Astrocyte (in vitro differentiated cells and primary cell): ENCODE results near the gene PEX16. TPM values are rescaled to one million over a fixed set of nuclear protein-coding genes. Genes with fewer than 3 reads are reported as not detected.

Experiments used
- DNase-seq: peaks from one replicate; pipeline ENCODE4 v3.0.0-alpha.2; 2010; ENCODE audit warnings: low read depth
- FAIRE-seq: peaks from 2 replicates; lab custom pipeline; 2011; peaks lifted over from hg19 to GRCh38; lab: Jason Lieb, UNC
- H2AFZ ChIP-seq: 2 replicates; pipeline ENCODE4 v1.6.0; 2012; ENCODE audit warnings: low read depth, low read length, inconsistent platforms
- H3K27ac ChIP-seq: 2 replicates; pipeline ENCODE4 v1.5.1; 2011; ENCODE audit warnings: low read depth, low read length, inconsistent platforms
- H3K27me3 ChIP-seq: 2 replicates; pipeline ENCODE4 v1.6.0; 2011; ENCODE audit warnings: low read length, inconsistent platforms; ENCODE audit not compliant: insufficient read depth
- H3K36me3 ChIP-seq: 2 replicates; pipeline ENCODE4 v1.5.1; 2011; ENCODE audit warnings: low read length, inconsistent platforms; ENCODE audit not compliant: insufficient read depth
- H3K4me1 ChIP-seq: 2 replicates; pipeline ENCODE4 v1.5.1; 2011; ENCODE audit warnings: low read length, inconsistent platforms; ENCODE audit not compliant: insufficient read depth
- H3K4me2 ChIP-seq: 2 replicates; pipeline ENCODE4 v1.6.0; 2012; ENCODE audit warnings: low read length, inconsistent platforms
- H3K4me3 ChIP-seq: 2 replicates; pipeline ENCODE4 v1.5.1; 2011; ENCODE audit warnings: low read depth, mild to moderate bottlenecking, low read length, inconsistent platforms; ENCODE audit not compliant: insufficient read depth
- H3K79me2 ChIP-seq: 2 replicates; pipeline ENCODE4 v1.6.0; 2012; ENCODE audit warnings: mild to moderate bottlenecking, low read length, inconsistent platforms; ENCODE audit not compliant: insufficient read depth
- H3K9ac ChIP-seq: 2 replicates; pipeline ENCODE4 v1.6.0; 2012; ENCODE audit warnings: mild to moderate bottlenecking, low read length, inconsistent platforms
- H3K9me3 ChIP-seq: 2 replicates; pipeline ENCODE4 v1.5.1; 2012; ENCODE audit warnings: low read depth, mild to moderate bottlenecking, low read length, inconsistent platforms; ENCODE audit not compliant: insufficient read depth
- H4K20me1 ChIP-seq: 2 replicates; pipeline ENCODE4 v1.6.0; 2012; ENCODE audit warnings: low read length, inconsistent platforms; ENCODE audit not compliant: insufficient read depth
- H3K27ac Mint-ChIP-seq: one replicate; pipeline ENCODE4 v1.8.0; 2021; ENCODE audit warnings: mild to moderate bottlenecking, mixed read lengths; ENCODE audit not compliant: unreplicated experiment
- H3K27me3 Mint-ChIP-seq: one replicate; pipeline ENCODE4 v1.8.0; 2021; ENCODE audit warnings: low read depth, mixed read lengths; ENCODE audit not compliant: unreplicated experiment
- H3K36me3 Mint-ChIP-seq: one replicate; pipeline ENCODE4 v1.8.0; 2021; ENCODE audit warnings: low read depth, mixed read lengths; ENCODE audit not compliant: unreplicated experiment
- H3K4me1 Mint-ChIP-seq: one replicate; pipeline ENCODE4 v1.8.0; 2021; ENCODE audit warnings: low read depth, mixed read lengths; ENCODE audit not compliant: unreplicated experiment
- H3K4me3 Mint-ChIP-seq: one replicate; pipeline ENCODE4 v1.8.0; 2021; ENCODE audit warnings: mild to moderate bottlenecking, moderate library complexity, mixed read lengths; ENCODE audit not compliant: unreplicated experiment
- H3K9me3 Mint-ChIP-seq: one replicate; pipeline ENCODE4 v1.8.0; 2021; ENCODE audit warnings: mild to moderate bottlenecking, mixed read lengths; ENCODE audit not compliant: unreplicated experiment
- CTCF ChIP-seq: IDR thresholded peaks from 2 replicates; pipeline ENCODE4 v1.5.1; 2011; ENCODE audit warnings: low read depth, mild to moderate bottlenecking, inconsistent platforms, low read length, moderate library complexity; ENCODE audit not compliant: insufficient read depth
- EZH2 ChIP-seq: IDR thresholded peaks from 2 replicates; pipeline ENCODE4 v1.6.1; 2012; ENCODE audit warnings: mild to moderate bottlenecking, low read length, inconsistent platforms; ENCODE audit not compliant: insufficient read depth
- total RNA-seq: library from RNA; stranded (reverse); gene quantifications from 2 replicates; pipeline ENCODE4 v1.2.1, GENCODE V29; 2021

Gene PEX16
- total RNA-seq, 1 donor from 2014 or later: 25.9 TPM

GRCh38 chr11:45877845-45878244 lies 39.8 kb downstream of the PEX16 start:
- H3K9ac ChIP-seq: no peak overlapping the region
- H3K27ac ChIP-seq: no peak overlapping the region
- H4K20me1 ChIP-seq: peaks cover 43% of the 10 kb centered on the region
- no peak for TF ChIP-seq CTCF
- TF ChIP-seq EZH2: no peak
- no peak overlapping the region for H3K4me2 ChIP-seq
- Mint-ChIP-seq H3K9me3 (peaks cover 3% of the 10 kb centered on the region), H3K36me3 (peaks cover 32% of the 10 kb centered on the region), H3K4me1 (peaks cover 22% of the 10 kb centered on the region), H3K4me3 (no peak overlapping the region), H3K27me3 (no peaks in the 10 kb centered on the region), H3K27ac (no peak overlapping the region)
- FAIRE-seq (no peak), DNase-seq (no peak)
- H3K4me3 ChIP-seq: no peak overlapping the region
- no peaks in the 10 kb centered on the region for H3K27me3 ChIP-seq
- H3K9me3 ChIP-seq: no peaks in the 10 kb centered on the region
- H2AFZ ChIP-seq: no peak overlapping the region
- H3K4me1 ChIP-seq: peaks cover 13% of the 10 kb centered on the region
- no peaks in the 10 kb centered on the region for H3K79me2 ChIP-seq
- peaks cover 9% of the 10 kb centered on the region for H3K36me3 ChIP-seq

GRCh38 chr11:45877221-45877620 lies 40.5 kb downstream of the PEX16 start:
- H3K9me3 ChIP-seq: no peaks in the 10 kb centered on the region
- H3K27ac ChIP-seq: no peak overlapping the region
- H3K4me3 Mint-ChIP-seq: no peak overlapping the region
- H3K9me3 Mint-ChIP-seq: peaks cover 3% of the 10 kb centered on the region
- peaks cover 41% of the 10 kb centered on the region for H4K20me1 ChIP-seq
- H3K4me3 ChIP-seq: no peak overlapping the region
- TF ChIP-seq CTCF (no peak), EZH2 (no peak)
- no peak overlapping the region for H2AFZ ChIP-seq
- peaks cover 23% of the 10 kb centered on the region for H3K4me1 Mint-ChIP-seq
- DNase-seq: no peak
- no peak overlapping the region for H3K27ac Mint-ChIP-seq
- no peak for FAIRE-seq
- no peak overlapping the region for H3K9ac ChIP-seq
- no peaks in the 10 kb centered on the region for H3K79me2 ChIP-seq
- no peaks in the 10 kb centered on the region for H3K27me3 Mint-ChIP-seq
- peaks cover 18% of the 10 kb centered on the region for H3K4me1 ChIP-seq
- peaks cover 9% of the 10 kb centered on the region for H3K36me3 ChIP-seq
- H3K36me3 Mint-ChIP-seq: peaks cover 29% of the 10 kb centered on the region
- no peaks in the 10 kb centered on the region for H3K27me3 ChIP-seq
- no peak overlapping the region for H3K4me2 ChIP-seq

GRCh38 chr11:45876401-45876800 lies 41.3 kb downstream of the PEX16 start:
- Histone ChIP-seq H3K4me3 (no peak overlapping the region), H3K27me3 (no peaks in the 10 kb centered on the region), H3K9me3 (no peaks in the 10 kb centered on the region), H3K4me2 (no peak overlapping the region), H3K79me2 (no peaks in the 10 kb centered on the region), H3K4me1 (peaks cover 18% of the 10 kb centered on the region), H3K27ac (no peak overlapping the region), H3K36me3 (peaks cover 13% of the 10 kb centered on the region), H3K9ac (no peak overlapping the region), H4K20me1 (peaks cover 41% of the 10 kb centered on the region), H2AFZ (no peak overlapping the region)
- Mint-ChIP-seq H3K36me3 (peaks cover 26% of the 10 kb centered on the region), H3K27ac (no peak overlapping the region), H3K27me3 (no peaks in the 10 kb centered on the region), H3K4me3 (no peak overlapping the region), H3K9me3 (peaks cover 3% of the 10 kb centered on the region), H3K4me1 (peaks cover 15% of the 10 kb centered on the region)
- no peak for TF ChIP-seq CTCF
- TF ChIP-seq EZH2: no peak
- DNase-seq (no peak), FAIRE-seq (no peak)
